ENCODE results near the gene TRAF3IP1. TPM values are rescaled to one million over a fixed set of nuclear protein-coding genes. Genes with fewer than 3 reads are reported as not detected.

The TRAF3IP1 gene
- total and polyA plus RNA-seq, 12 donors: 4.0 to 20.4 (median 10.4) TPM

DNA sequence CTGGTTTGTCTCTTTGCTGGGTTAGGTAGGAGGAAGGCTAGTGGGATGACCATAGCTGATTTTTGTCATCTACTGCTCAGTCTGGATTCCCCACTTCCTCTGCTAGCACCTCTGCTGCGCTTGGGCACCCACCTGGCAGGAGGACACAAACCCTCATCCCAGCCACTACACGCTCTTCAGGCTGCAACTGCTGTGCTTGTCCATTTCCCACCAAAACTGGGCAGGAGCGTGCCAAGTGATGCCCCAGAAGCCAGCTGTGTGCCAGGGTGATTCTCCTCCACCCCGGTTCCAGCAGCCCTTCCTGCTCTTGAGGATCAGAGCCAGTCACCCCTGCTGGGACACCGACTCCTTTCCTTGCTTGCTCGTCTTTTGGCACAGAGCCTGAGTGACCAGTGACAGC, 16.2 kb upstream of the TRAF3IP1 start:
- whole genome bisulfite sequencing, 2 donors: 85 to 88% methylated on average over 6 of the region's 6 CpGs
- intact Hi-C loops (cut with DNase I): no loop called here
- Histone ChIP-seq H3K27me3 (no peaks in the 10 kb centered on the region), H3K9me3 (no peaks in the 10 kb centered on the region), H3K27ac (no peak overlapping the region), H3K36me3 (no peaks in the 10 kb centered on the region), H3K4me1 (peaks cover 0 to 4% (median 0%) of the 10 kb centered on the region in 9 donors), H3K4me3 (no peak overlapping the region)
- TF ChIP-seq, protein P1, sequence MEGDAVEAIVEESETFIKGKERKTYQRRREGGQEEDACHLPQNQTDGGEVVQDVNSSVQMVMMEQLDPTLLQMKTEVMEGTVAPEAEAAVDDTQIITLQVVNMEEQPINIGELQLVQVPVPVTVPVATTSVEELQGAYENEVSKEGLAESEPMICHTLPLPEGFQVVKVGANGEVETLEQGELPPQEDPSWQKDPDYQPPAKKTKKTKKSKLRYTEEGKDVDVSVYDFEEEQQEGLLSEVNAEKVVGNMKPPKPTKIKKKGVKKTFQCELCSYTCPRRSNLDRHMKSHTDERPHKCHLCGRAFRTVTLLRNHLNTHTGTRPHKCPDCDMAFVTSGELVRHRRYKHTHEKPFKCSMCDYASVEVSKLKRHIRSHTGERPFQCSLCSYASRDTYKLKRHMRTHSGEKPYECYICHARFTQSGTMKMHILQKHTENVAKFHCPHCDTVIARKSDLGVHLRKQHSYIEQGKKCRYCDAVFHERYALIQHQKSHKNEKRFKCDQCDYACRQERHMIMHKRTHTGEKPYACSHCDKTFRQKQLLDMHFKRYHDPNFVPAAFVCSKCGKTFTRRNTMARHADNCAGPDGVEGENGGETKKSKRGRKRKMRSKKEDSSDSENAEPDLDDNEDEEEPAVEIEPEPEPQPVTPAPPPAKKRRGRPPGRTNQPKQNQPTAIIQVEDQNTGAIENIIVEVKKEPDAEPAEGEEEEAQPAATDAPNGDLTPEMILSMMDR (IDR thresholded peaks at IDR 0.05): no peak
- ATAC-seq: no peak
- DNase-seq: no peak

DNA sequence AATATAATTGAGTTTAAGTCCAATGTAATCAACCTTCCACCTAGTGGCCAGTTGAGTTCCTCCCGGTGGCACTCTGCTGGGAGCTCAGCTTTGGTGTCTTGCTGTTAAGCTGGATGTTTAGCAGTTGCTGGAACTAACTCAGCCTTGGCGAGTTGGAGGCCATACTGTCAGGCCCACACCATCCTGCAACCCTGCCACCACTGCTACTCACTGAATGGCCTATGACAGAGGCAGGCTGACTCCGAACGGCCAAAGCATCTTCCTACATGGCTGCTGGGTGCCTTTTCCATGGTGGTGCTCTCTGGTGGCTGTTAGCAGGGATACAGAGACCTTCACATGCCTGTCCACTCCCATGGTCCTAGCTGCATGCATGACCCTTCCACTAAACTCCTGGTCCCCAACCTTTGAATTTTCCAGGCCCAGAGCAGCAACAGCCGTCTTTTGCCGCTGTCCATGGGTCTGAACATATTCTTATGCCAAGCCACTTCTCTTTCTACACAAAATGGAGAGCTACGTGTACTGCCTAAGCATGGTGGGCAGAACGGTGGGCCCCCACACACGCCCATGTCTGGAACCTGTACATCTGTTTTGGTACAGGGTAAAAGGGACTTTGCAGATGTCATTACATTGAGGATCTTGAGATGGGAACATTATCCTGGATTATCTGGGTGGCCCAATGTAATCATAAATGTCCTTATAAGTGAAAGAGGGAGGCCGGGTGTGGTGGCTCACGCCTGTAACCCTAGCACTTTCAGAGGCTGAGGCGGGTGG, 15.0 kb upstream of the TRAF3IP1 start:
- Histone ChIP-seq H3K9me3 (no peaks in the 10 kb centered on the region), H3K4me3 (no peak overlapping the region), H3K4me1 (peaks cover 0 to 4% (median 0%) of the 10 kb centered on the region in 9 donors), H3K27ac (no peak overlapping the region), H3K36me3 (no peaks in the 10 kb centered on the region), H3K27me3 (peaks cover 0 to 4% (median 0%) of the 10 kb centered on the region in 7 donors)
- ATAC-seq: peak in 1 of 8 donors; percentile 38
- intact Hi-C loops (cut with DNase I): no loop called here
- TF ChIP-seq, protein P1 (IDR thresholded peaks at IDR 0.05): peak in 4 of 9 donors; percentile 6 to 27 (median 21)
- 85 to 87% methylated on average over 12 of the region's 12 CpGs for WGBS, 2 donors
- no peak for DNase-seq

DNA sequence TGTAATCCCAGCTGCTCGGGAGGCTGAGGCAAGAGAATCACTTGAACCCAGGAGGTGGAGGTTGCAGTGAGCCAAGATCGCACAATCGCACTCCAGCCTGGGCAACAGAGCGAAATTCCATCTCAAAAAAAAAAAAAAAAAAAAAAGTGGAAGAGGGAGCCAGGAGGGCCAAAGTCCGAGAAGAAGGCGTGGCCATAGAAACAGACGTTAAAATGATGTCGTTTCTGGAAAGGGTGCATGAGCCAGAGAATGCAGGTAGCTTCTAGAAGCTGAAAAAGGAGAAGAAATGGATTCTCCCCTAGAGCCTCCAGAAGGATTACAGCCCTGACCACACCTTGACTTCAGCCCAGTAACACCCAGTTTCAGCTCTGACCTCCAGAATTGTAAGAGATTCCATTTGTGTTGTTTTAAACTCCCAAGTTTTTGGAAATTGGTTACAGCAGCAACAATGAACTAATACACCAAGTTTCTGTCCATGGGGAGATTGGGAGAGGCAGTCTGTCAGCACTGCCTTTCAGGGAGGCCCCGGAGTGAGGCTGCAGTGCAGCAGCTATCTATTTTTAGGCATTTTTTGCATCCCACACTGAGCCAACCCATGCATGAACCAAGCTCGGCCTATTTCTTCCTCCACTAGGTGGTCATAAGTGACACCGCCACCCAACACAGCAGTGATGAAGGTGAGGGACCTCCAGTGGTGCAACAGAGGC, 14.2 kb upstream of the TRAF3IP1 start:
- ATAC-seq (peak in 3 of 8 donors; percentile 9 to 40 (median 38)), DNase-seq (no peak)
- no peaks in the 10 kb centered on the region for H3K9me3 ChIP-seq
- no peak overlapping the region for H3K4me3 ChIP-seq
- TF ChIP-seq, protein P1 (IDR thresholded peaks at IDR 0.05): no peak
- peaks cover 0 to 6% (median 0%) of the 10 kb centered on the region in 7 donors for H3K27me3 ChIP-seq
- peaks cover 0 to 4% (median 0%) of the 10 kb centered on the region in 9 donors for H3K4me1 ChIP-seq
- no peaks in the 10 kb centered on the region for H3K36me3 ChIP-seq
- 80% methylated on average over 11 of the region's 11 CpGs for WGBS, 2 donors
- intact Hi-C loops (cut with DNase I): no loop called here
- H3K27ac ChIP-seq: no peak overlapping the region

DNA sequence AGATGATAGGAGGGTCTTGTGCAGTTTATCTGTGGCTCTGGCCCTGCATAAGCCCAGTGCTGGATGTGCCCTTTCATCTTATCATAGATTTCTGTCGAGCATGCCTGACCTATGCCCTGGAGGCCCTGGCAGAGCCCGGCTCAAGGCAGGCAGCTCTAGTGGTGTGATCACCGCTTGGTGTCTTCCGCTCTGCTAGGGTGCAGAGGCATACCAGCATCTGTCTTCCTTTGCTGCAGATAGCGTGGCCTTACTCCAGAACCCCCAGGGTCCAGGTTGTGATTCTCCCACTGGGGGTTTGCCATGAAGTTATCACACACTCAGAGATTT, 13.7 kb upstream of the TRAF3IP1 start:
- ATAC-seq (no peak), DNase-seq (no peak)
- H3K27ac ChIP-seq: no peak overlapping the region
- TF ChIP-seq, protein P1 (IDR thresholded peaks at IDR 0.05): no peak
- H3K36me3 ChIP-seq: no peaks in the 10 kb centered on the region
- peaks cover 0 to 4% (median 0%) of the 10 kb centered on the region in 9 donors for H3K4me1 ChIP-seq
- H3K9me3 ChIP-seq: no peaks in the 10 kb centered on the region
- WGBS, 2 donors: 70 to 73% methylated on average over 5 of the region's 5 CpGs
- peaks cover 0 to 6% (median 0%) of the 10 kb centered on the region in 7 donors for H3K27me3 ChIP-seq
- H3K4me3 ChIP-seq: no peak overlapping the region
- intact Hi-C loops (cut with DNase I): no loop called here
